ENCODE data around the gene FAM228B.
"Not testable (repeated sequence)": the region's sequence is repeated elsewhere in the genome, so short reads cannot be mapped to it uniquely, and the experiment has no call there.

Gene FAM228B

DNA sequence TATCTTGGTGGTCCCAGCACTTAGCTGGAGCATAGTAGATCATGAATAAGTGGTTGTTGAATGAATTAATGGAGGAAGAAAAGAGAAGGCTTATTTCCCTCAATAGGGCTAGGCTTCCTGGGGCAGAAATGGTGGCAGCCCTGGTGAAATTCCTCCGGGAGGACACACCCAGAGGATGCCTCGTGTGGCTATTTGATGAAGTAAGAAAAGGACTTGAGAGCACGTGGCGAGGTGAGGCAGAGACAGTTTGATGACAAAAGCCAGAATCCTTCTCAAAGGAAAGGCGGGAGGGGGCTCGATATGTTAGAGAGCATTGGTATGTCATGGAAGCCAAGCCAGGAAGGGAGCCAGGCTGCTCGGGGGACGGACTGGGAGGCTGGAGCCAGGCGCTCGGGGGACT, 66.3 kb downstream of the FAM228B start:
- Histone ChIP-seq H3K9ac (ENCODE audit: insufficient read length, low read depth) (no peak overlapping the region), H3K4me3 (ENCODE audit: insufficient read length, low read depth) (no peak overlapping the region), H3K27me3 (ENCODE audit: insufficient read depth, insufficient read length) (no peaks in the 10 kb centered on the region), H3K4me1 (ENCODE audit: insufficient read depth, insufficient read length) (peaks cover 3% of the 10 kb centered on the region), H3K9me3 (ENCODE audit: insufficient read depth, low read length) (peaks cover 8% of the 10 kb centered on the region; the same call in 1 of the 2 replicates), H3K36me3 (ENCODE audit: insufficient read depth, insufficient read length, low read length) (no peaks in the 10 kb centered on the region)
- DNase-seq (ENCODE audit: low read depth, low spot score): no peak
- no peak for TF ChIP-seq SUZ12 (IDR thresholded peaks at IDR 0.05; ENCODE audit: extremely low read depth, insufficient read depth, insufficient read length)
- no peak for TF ChIP-seq ZNF274 (IDR thresholded peaks at IDR 0.05; ENCODE audit: low read depth, low read length)
- no peak for TF ChIP-seq YY1 (IDR thresholded peaks at IDR 0.05; ENCODE audit: insufficient read depth, insufficient read length)

DNA sequence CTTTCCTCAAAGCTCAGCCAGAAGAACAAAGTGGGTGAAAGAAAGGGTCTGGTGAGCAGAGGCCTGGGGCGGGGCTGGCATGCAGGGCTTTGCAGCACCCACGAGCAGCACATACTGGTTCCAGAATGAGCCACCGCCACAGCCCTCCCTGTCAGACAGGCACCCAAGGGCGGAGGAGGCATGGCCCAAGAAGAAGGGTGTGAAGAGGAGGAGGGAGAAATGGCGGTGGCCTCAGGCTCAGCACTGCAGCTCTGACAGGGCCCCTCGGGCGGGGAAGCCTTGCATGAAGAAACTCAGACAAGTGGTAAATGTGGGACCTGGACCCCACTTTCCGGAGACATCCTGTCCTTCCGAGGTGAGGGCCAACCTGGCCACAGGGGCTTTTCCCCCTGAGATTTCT, 67.2 kb downstream of the FAM228B start:
- TF ChIP-seq ZNF274 (IDR thresholded peaks at IDR 0.05; ENCODE audit: low read depth, low read length) (no peak), SUZ12 (IDR thresholded peaks at IDR 0.05; ENCODE audit: extremely low read depth, insufficient read depth, insufficient read length) (no peak), YY1 (IDR thresholded peaks at IDR 0.05; ENCODE audit: insufficient read depth, insufficient read length) (no peak)
- Histone ChIP-seq H3K27me3 (ENCODE audit: insufficient read depth, insufficient read length) (no peaks in the 10 kb centered on the region), H3K4me3 (ENCODE audit: insufficient read length, low read depth) (no peak overlapping the region), H3K9me3 (ENCODE audit: insufficient read depth, low read length) (peaks cover 8% of the 10 kb centered on the region; the same call in 1 of the 2 replicates), H3K36me3 (ENCODE audit: insufficient read depth, insufficient read length, low read length) (no peaks in the 10 kb centered on the region), H3K9ac (ENCODE audit: insufficient read length, low read depth) (no peak overlapping the region), H3K4me1 (ENCODE audit: insufficient read depth, insufficient read length) (peaks cover 3% of the 10 kb centered on the region)
- no peak for DNase-seq (ENCODE audit: low read depth, low spot score)

DNA sequence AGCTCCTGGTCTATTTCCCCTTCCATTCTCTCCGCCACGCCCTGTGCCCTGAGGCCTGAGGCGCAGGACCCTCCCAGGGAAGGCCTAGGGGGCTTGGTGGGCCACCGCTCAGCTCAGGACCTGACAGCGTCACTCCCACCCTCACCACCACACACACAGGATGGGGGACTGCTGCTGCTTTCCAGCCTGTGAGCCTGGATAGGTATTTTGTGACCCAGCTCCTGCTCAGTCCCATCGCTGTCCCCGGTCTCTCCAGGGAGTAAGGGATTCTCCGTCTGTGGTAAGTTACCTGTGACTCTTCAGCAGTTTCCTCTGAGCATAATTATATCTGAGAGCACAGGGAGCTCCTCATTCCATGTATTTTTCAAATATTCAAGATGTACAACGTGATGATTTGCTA, 67.9 kb downstream of the FAM228B start:
- Histone ChIP-seq H3K9ac (ENCODE audit: insufficient read length, low read depth) (no peak overlapping the region), H3K4me1 (ENCODE audit: insufficient read depth, insufficient read length) (peaks cover 3% of the 10 kb centered on the region), H3K9me3 (ENCODE audit: insufficient read depth, low read length) (peaks cover 8% of the 10 kb centered on the region; the same call in 1 of the 2 replicates), H3K27me3 (ENCODE audit: insufficient read depth, insufficient read length) (no peaks in the 10 kb centered on the region), H3K36me3 (ENCODE audit: insufficient read depth, insufficient read length, low read length) (no peaks in the 10 kb centered on the region), H3K4me3 (ENCODE audit: insufficient read length, low read depth) (no peak overlapping the region)
- no peak for TF ChIP-seq SUZ12 (IDR thresholded peaks at IDR 0.05; ENCODE audit: extremely low read depth, insufficient read depth, insufficient read length)
- no peak for TF ChIP-seq YY1 (IDR thresholded peaks at IDR 0.05; ENCODE audit: insufficient read depth, insufficient read length)
- TF ChIP-seq ZNF274 (IDR thresholded peaks at IDR 0.05; ENCODE audit: low read depth, low read length): no peak
- no peak for DNase-seq (ENCODE audit: low read depth, low spot score)

DNA sequence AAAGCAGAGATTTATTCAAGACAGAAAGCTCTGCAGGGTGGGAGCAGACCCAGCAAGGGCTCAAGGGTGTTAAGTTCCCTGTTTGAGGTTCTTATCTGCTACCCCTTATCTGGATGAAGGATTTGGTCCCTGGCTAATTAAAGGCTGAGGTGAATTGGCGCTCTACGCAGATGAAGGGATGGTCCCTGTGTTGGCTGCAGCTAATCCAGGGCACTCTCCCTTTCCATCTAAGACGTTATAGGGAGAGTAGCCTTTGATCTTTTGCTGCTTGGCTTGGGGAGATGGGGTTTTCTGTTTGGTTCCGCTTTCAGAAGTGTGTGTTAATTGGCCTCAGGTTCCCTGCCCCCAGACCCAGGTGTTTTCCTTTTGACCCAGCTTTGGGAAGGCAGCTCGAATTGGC, 68.6 kb downstream of the FAM228B start:
- DNase-seq (ENCODE audit: low read depth, low spot score): no peak
- Histone ChIP-seq H3K36me3 (ENCODE audit: insufficient read depth, insufficient read length, low read length) (no peaks in the 10 kb centered on the region), H3K4me1 (ENCODE audit: insufficient read depth, insufficient read length) (peaks cover 3% of the 10 kb centered on the region), H3K4me3 (ENCODE audit: insufficient read length, low read depth) (no peak overlapping the region), H3K27me3 (ENCODE audit: insufficient read depth, insufficient read length) (no peaks in the 10 kb centered on the region), H3K9ac (ENCODE audit: insufficient read length, low read depth) (no peak overlapping the region), H3K9me3 (ENCODE audit: insufficient read depth, low read length) (peaks cover 8% of the 10 kb centered on the region; the same call in 1 of the 2 replicates)
- TF ChIP-seq ZNF274 (IDR thresholded peaks at IDR 0.05; ENCODE audit: low read depth, low read length): no peak
- TF ChIP-seq SUZ12 (IDR thresholded peaks at IDR 0.05; ENCODE audit: extremely low read depth, insufficient read depth, insufficient read length): no peak
- TF ChIP-seq YY1 (IDR thresholded peaks at IDR 0.05; ENCODE audit: insufficient read depth, insufficient read length): no peak

DNA sequence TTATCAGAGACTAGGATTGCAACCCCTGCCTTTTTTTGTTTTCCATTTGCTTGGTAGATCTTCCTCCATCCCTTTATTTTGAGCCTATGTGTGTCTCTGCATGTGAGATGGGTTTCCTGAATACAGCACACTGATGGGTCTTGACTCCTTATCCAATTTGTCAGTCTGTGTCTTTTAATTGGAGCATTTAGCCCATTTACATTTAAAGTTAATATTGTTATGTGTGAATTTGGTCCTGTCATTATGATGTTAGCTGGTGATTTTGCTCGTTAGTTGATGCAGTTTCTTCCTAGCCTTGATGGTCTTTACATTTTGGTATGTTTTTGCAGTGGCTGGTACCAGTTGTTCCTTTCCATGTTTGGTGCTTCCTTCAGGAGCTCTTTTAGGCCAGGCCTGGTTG, 73.9 kb downstream of the FAM228B start:
- H3K9ac ChIP-seq (ENCODE audit: insufficient read length, low read depth); H3K9me3 ChIP-seq (ENCODE audit: insufficient read depth, low read length); H3K27me3 ChIP-seq (ENCODE audit: insufficient read depth, insufficient read length); DNase-seq (ENCODE audit: low read depth, low spot score); H3K36me3 ChIP-seq (ENCODE audit: insufficient read depth, insufficient read length, low read length); H3K4me1 ChIP-seq (ENCODE audit: insufficient read depth, insufficient read length); H3K4me3 ChIP-seq (ENCODE audit: insufficient read length, low read depth): not testable (repeated sequence)

DNA sequence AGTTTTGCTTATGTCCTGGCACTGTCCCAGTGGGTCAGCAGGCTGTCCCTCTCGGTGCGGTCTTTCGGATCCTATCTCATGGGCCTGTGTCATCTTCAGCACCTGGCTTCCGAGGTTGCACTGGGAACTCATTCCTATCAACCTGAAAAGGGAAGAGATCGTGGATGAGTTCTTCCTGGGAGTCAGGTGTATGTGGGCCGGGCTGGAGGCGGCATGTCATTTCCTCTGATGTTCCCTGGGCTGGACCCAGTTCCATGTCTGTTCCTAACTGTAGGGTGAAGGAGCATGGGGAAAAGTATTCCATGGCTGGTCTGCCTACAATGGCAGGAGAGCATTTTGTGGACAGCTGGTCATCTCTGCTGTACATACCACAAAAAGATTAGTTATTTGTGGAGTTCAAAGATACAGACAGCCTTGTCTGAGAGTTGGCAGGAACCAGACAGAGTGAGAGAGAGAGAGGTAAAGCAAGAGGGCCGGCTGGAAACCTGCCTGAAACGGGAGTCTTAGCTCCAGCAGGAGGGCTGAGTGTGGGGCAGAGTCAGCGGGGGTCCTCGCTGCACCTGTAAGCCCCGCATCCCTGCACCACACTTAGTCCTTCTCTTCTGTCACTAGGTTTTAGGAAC, 76.8 kb downstream of the FAM228B start:
- TF ChIP-seq SUZ12 (IDR thresholded peaks at IDR 0.05; ENCODE audit: extremely low read depth, insufficient read depth, insufficient read length) (no peak), ZNF274 (IDR thresholded peaks at IDR 0.05; ENCODE audit: low read depth, low read length) (no peak), YY1 (IDR thresholded peaks at IDR 0.05; ENCODE audit: insufficient read depth, insufficient read length) (no peak)
- Histone ChIP-seq H3K9me3 (ENCODE audit: insufficient read depth, low read length) (no peaks in the 10 kb centered on the region), H3K9ac (ENCODE audit: insufficient read length, low read depth) (no peak overlapping the region), H3K4me3 (ENCODE audit: insufficient read length, low read depth) (no peak overlapping the region), H3K27me3 (ENCODE audit: insufficient read depth, insufficient read length) (no peaks in the 10 kb centered on the region), H3K4me1 (ENCODE audit: insufficient read depth, insufficient read length) (peaks cover 12% of the 10 kb centered on the region), H3K36me3 (ENCODE audit: insufficient read depth, insufficient read length, low read length) (no peaks in the 10 kb centered on the region)
- no peak for DNase-seq (ENCODE audit: low read depth, low spot score)

DNA sequence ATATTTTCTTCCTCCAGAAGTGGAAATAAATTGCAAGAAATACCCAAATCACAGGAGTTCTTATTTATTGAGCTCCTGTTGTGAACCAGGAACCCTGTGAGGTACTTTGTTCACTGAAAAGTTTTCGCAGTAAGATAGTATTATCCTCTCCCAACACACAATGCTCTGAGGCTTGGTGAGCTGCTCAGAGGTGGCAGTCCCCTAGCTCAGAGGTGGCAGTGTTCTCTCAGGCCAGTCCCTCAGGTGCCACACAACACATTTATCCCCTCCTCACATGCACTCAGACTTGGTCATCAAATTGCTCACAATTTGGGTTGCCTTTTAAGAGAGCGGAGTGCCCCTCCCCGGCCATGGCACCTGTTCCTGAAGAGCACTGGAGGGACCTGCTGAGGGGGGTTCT, 77.5 kb downstream of the FAM228B start:
- TF ChIP-seq ZNF274 (IDR thresholded peaks at IDR 0.05; ENCODE audit: low read depth, low read length) (no peak), SUZ12 (IDR thresholded peaks at IDR 0.05; ENCODE audit: extremely low read depth, insufficient read depth, insufficient read length) (no peak), YY1 (IDR thresholded peaks at IDR 0.05; ENCODE audit: insufficient read depth, insufficient read length) (no peak)
- no peaks in the 10 kb centered on the region for H3K9me3 ChIP-seq (ENCODE audit: insufficient read depth, low read length)
- H3K4me1 ChIP-seq (ENCODE audit: insufficient read depth, insufficient read length): peaks cover 12% of the 10 kb centered on the region
- no peak for DNase-seq (ENCODE audit: low read depth, low spot score)
- H3K36me3 ChIP-seq (ENCODE audit: insufficient read depth, insufficient read length, low read length): no peaks in the 10 kb centered on the region
- H3K27me3 ChIP-seq (ENCODE audit: insufficient read depth, insufficient read length): no peaks in the 10 kb centered on the region
- H3K9ac ChIP-seq (ENCODE audit: insufficient read length, low read depth): no peak overlapping the region
- H3K4me3 ChIP-seq (ENCODE audit: insufficient read length, low read depth): no peak overlapping the region

Data from NT2/D1 (cell line).